ENCODE measurements around the gene MAML3. TPM values are rescaled to one million over a fixed set of nuclear protein-coding genes. Genes with fewer than 3 reads are reported as not detected.

Gene MAML3
- total RNA-seq, 4 donors from 2014 or later: 21.2 to 28.4 (median 22.1) TPM

GRCh38 chr4:139863531-139863930 is 290.5 kb downstream of the MAML3 start:
- H3K4me3 ChIP-seq (ENCODE audit: low read depth, poor library complexity, severe bottlenecking): no peak overlapping the region
- WGBS, 2 donors: 77 to 86% methylated on average over 3 of the region's 3 CpGs
- DNase-seq (ENCODE audit: low spot score in 2 of 2): no peak
- TF ChIP-seq CTCF (IDR thresholded peaks at IDR 0.05) (no peak), POLR2A (IDR thresholded peaks at IDR 0.05) (no peak)
- intact Hi-C loops (cut with DNase I; ENCODE audit: low total_unique reads): no loop called here

DNA sequence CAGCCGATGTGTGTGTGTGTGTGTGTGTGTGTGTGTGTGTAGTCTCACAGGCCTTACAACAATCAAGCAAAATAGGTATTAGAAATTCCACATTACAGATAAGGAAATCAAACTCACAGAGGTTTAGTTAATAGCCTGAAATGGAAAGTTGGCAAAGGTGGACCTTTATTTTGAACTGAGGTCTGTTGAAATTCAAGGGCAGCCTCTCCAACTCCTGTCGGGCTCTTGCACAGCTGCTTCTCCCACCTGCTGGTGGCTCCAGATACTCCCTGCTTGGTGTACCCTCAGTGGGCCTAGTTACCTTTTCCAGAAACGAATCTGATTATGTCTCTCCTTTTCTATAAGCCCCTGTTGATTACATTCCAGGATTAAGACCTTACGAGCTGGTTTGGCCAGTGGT is 292.5 kb downstream of the MAML3 start:
- TF ChIP-seq CTCF (IDR thresholded peaks at IDR 0.05): no peak
- no peak for TF ChIP-seq POLR2A (IDR thresholded peaks at IDR 0.05)
- no peak for DNase-seq (ENCODE audit: low spot score in 2 of 2)
- H3K4me3 ChIP-seq (ENCODE audit: low read depth, poor library complexity, severe bottlenecking): no peak overlapping the region
- 77 to 78% methylated on average over 4 of the region's 4 CpGs for WGBS, 2 donors
- intact Hi-C loops (cut with DNase I; ENCODE audit: low total_unique reads): no loop called here

DNA sequence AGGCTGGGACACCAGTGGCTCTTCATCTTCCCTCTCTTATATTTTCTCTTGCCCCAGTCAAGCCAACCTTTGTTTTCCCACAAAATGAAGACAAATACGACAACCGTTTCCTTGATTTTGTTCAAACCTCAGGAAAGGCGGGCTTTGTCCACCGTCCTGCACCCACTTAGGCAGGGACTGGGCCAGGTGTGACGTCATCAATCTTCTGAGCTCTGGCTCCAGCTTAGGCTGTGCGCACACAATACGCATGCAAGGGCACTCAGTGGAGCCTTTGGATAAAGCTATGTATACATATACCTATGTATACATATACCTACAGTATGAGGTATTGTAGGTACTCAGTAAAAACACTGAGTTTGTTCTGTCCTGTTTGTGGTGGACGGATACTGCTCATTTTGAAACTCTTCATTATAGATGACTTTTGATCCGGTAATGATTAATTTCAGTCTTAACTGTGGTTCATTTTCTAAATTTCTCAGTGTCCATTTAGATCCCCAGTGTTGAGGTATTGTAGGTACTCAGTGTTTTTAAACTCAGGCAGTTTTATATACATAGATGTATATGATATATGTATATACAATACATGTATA is 293.5 kb downstream of the MAML3 start:
- intact Hi-C loops (cut with DNase I; ENCODE audit: low total_unique reads): no loop called here
- 92 to 96% methylated on average over 9 of the region's 9 CpGs for WGBS, 2 donors
- TF ChIP-seq POLR2A (IDR thresholded peaks at IDR 0.05) (no peak), CTCF (IDR thresholded peaks at IDR 0.05) (no peak)

GRCh38 chr4:139859876-139860275 is 294.1 kb downstream of the MAML3 start:
- intact Hi-C loops (cut with DNase I; ENCODE audit: low total_unique reads): no loop called here
- 94 to 99% methylated on average over 30 to 31 of the region's 31 CpGs for WGBS, 2 donors
- no peak for TF ChIP-seq CTCF (IDR thresholded peaks at IDR 0.05)
- H3K4me3 ChIP-seq (ENCODE audit: low read depth, poor library complexity, severe bottlenecking): no peak overlapping the region
- no peak for DNase-seq (ENCODE audit: low spot score in 2 of 2)

More for the DNA sequence above, 293.5 kb downstream of the MAML3 start:
- no peak overlapping the region for H3K4me3 ChIP-seq (ENCODE audit: low read depth, poor library complexity, severe bottlenecking)
- no peak for DNase-seq (ENCODE audit: low spot score in 2 of 2)

DNA sequence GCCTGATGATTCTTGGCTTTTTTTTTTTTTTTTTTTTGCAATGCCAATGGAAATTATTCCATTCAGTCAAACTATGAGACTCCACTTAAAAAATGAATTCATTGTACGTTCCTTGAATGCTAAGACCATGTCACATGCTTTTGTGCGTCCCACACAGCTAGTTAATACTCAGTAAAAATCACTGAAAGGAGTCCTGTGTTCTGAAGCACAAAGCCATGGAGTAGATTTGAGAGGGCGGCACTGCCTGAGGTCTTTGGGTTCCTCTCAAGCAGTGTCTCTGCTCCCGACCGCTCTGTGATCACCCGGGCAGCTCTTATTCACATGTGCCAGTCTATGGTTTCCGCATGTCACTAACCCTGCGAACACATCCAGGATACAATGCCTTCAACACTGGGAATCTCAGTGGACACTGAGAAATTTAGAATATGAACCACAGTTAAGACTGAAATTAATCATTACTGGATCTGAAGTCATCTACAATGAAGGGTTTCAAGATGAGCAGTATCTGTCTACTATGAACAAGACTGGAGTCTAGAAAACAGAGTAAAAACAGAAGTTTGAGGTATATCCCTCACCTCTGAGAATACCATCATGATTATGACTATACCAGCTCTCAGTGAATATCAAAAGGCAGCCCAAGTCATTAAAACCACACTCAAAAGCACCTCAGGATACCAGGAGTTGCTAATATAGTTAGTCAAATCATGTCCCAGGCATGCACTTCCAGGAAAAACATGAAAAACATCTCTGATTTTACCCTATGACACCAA is 295.4 kb downstream of the MAML3 start:
- intact Hi-C loops (cut with DNase I; ENCODE audit: low total_unique reads): no loop called here
- no peak overlapping the region for H3K4me3 ChIP-seq (ENCODE audit: low read depth, poor library complexity, severe bottlenecking)
- DNase-seq (ENCODE audit: low spot score in 2 of 2): no peak
- no peak for TF ChIP-seq CTCF (IDR thresholded peaks at IDR 0.05)
- WGBS, 2 donors: 85 to 91% methylated on average over 8 of the region's 8 CpGs

All from lower leg skin (tissue), 4 donors.